Body of pancreas (tissue), 4 donors: ENCODE measurements around the gene ANKH.

ENCODE experiments used
- POLR2A ChIP-seq, 3 donors: fragments of 450-650 bp; IDR thresholded peaks; one replicate each; pipeline ENCODE4 v1.6.1; 2016; ENCODE audit warnings: antibody characterized with exemption in 3 of 3, mild to moderate bottlenecking in 2 of 3
- TF ChIP-seq, protein P1 (sequence below), 7 experiments: fragments of 450-650 bp in 4 of 7; fragments of 200-600 bp in 3 of 7; sonication (generic) in 3 of 7; IDR thresholded peaks; one replicate each; pipeline ENCODE4 v1.5.1; 2016 to 2019; ENCODE audit warnings: antibody characterized with exemption in 7 of 7

DNA sequence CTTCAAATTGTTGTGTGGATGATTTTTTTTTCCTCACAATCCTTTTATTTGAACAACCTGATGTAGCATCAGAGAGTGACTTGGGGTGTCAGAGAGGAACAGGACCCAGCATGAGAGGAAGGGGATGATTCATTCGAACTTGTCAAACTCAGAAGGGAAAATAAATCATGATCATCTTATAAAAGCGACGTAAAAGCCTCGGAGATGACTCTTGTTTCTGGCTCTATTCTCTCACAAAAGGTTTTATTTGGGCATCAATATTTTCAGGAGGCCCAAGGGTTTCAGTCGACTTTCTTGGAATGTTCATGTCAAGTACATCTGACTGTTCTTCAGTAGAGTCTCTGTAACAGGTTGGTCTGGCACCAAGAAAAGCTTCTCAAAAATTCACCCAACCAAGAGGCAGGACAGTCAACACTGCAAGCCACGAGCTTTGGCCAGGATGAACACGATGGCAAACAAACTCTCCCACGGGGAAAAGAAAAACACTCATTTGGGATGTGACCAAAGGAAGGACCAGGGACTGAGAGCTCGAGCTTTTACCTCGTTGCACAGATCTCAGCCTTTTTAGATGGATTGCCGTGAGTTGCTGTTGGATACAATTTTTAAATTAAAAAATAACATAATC is 55.1 kb downstream of the ANKH start:
- TF ChIP-seq, protein P1, sequence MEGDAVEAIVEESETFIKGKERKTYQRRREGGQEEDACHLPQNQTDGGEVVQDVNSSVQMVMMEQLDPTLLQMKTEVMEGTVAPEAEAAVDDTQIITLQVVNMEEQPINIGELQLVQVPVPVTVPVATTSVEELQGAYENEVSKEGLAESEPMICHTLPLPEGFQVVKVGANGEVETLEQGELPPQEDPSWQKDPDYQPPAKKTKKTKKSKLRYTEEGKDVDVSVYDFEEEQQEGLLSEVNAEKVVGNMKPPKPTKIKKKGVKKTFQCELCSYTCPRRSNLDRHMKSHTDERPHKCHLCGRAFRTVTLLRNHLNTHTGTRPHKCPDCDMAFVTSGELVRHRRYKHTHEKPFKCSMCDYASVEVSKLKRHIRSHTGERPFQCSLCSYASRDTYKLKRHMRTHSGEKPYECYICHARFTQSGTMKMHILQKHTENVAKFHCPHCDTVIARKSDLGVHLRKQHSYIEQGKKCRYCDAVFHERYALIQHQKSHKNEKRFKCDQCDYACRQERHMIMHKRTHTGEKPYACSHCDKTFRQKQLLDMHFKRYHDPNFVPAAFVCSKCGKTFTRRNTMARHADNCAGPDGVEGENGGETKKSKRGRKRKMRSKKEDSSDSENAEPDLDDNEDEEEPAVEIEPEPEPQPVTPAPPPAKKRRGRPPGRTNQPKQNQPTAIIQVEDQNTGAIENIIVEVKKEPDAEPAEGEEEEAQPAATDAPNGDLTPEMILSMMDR (IDR thresholded peaks at IDR 0.05) = no peak
- no peak for TF ChIP-seq POLR2A (IDR thresholded peaks at IDR 0.05)
